ENCODE data around the gene VENTX. TPM values are rescaled to one million over a fixed set of nuclear protein-coding genes. Genes with fewer than 3 reads are reported as not detected.
"Not testable (repeated sequence)": the region's sequence is repeated elsewhere in the genome, so short reads cannot be mapped to it uniquely, and the experiment has no call there.

Gene VENTX
- polyA plus RNA-seq, 4 donors: 0.06 to 0.24 (median 0.18) TPM

- DNase-seq (ENCODE audit: low read depth in 4 of 4, low spot score in 3 of 4): no peak
Measured at GRCh38 chr10:133214468-133215410, 22.9 kb upstream of the VENTX start.

- DNase-seq (ENCODE audit: low read depth in 4 of 4, low spot score in 3 of 4): no peak
Measured at GRCh38 chr10:133215586-133215985, 22.1 kb upstream of the VENTX start.

- no peak for DNase-seq (ENCODE audit: low read depth in 4 of 4, low spot score in 3 of 4)
Measured at GRCh38 chr10:133216776-133217175, 20.9 kb upstream of the VENTX start.

- DNase-seq (ENCODE audit: low read depth in 4 of 4, low spot score in 3 of 4): no peak
Measured at GRCh38 chr10:133217800-133218589, 19.7 kb upstream of the VENTX start.

- DNase-seq (ENCODE audit: low read depth in 4 of 4, low spot score in 3 of 4): no peak
Measured at GRCh38 chr10:133218891-133219290, 18.8 kb upstream of the VENTX start.

GRCh38 chr10:133219782-133220181 lies 17.9 kb upstream of the VENTX start:
- no peak for DNase-seq (ENCODE audit: low read depth in 4 of 4, low spot score in 3 of 4)

- no peak for DNase-seq (ENCODE audit: low read depth in 4 of 4, low spot score in 3 of 4)
Measured at GRCh38 chr10:133221331-133221730, 16.3 kb upstream of the VENTX start.

- not testable (repeated sequence) for DNase-seq (ENCODE audit: low read depth in 4 of 4, low spot score in 3 of 4)
Measured at GRCh38 chr10:133221756-133222155, 15.9 kb upstream of the VENTX start.

- no peak for DNase-seq (ENCODE audit: low read depth in 4 of 4, low spot score in 3 of 4)
Measured at GRCh38 chr10:133224076-133224475, 13.6 kb upstream of the VENTX start.

- peak in 2 of 4 donors; percentile 63 for DNase-seq (ENCODE audit: low read depth in 4 of 4, low spot score in 3 of 4)
Measured at GRCh38 chr10:133224756-133225372, 12.8 kb upstream of the VENTX start.

- no peak for DNase-seq (ENCODE audit: low read depth in 4 of 4, low spot score in 3 of 4)
Measured at GRCh38 chr10:133225707-133226191, 11.9 kb upstream of the VENTX start.

GRCh38 chr10:133226251-133226808 lies 11.3 kb upstream of the VENTX start:
- no peak for DNase-seq (ENCODE audit: low read depth in 4 of 4, low spot score in 3 of 4)

- no peak for DNase-seq (ENCODE audit: low read depth in 4 of 4, low spot score in 3 of 4)
Measured at GRCh38 chr10:133227256-133227655, 10.4 kb upstream of the VENTX start.

GRCh38 chr10:133229265-133230043 lies 8.2 kb upstream of the VENTX start:
- DNase-seq (ENCODE audit: low read depth in 4 of 4, low spot score in 3 of 4): no peak

- DNase-seq (ENCODE audit: low read depth in 4 of 4, low spot score in 3 of 4): no peak
Measured at GRCh38 chr10:133230044-133230361, 7.7 kb upstream of the VENTX start, which contains the start of gene UTF1. UTF1 (plus strand) TSS chr10:133230217; CDS start chr10:133230289, 72 bp downstream.

GRCh38 chr10:133230387-133231195 lies 7.1 kb upstream of the VENTX start:
- DNase-seq (ENCODE audit: low read depth in 4 of 4, low spot score in 3 of 4): no peak

- DNase-seq (ENCODE audit: low read depth in 4 of 4, low spot score in 3 of 4): no peak
Measured at GRCh38 chr10:133231244-133231945, 6.3 kb upstream of the VENTX start.

- DNase-seq (ENCODE audit: low read depth in 4 of 4, low spot score in 3 of 4): no peak
Measured at GRCh38 chr10:133231946-133232574, 5.6 kb upstream of the VENTX start.
